Esophagus muscularis mucosa (tissue), 4 donors: ENCODE data around the gene PPP1R12A. TPM values are rescaled to one million over a fixed set of nuclear protein-coding genes. Genes with fewer than 3 reads are reported as not detected.

Experiments
- DNase-seq: peaks from one replicate; pipeline ENCODE4 v3.0.0-alpha.2; 2017; ENCODE audit errors: extremely low spot score
- H3K27ac ChIP-seq, 4 donors: fragments of 200-600 bp; sonication (generic); replicated peaks in 1 of 4; 1 replicate in 3 of 4; 2 replicates in 1 of 4; pipeline ENCODE4 v1.5.1; 2016 to 2019; ENCODE audit warnings: mild to moderate bottlenecking in 1 of 4
- H3K27me3 ChIP-seq, 4 donors: fragments of 200-600 bp; sonication (generic); one replicate each; pipeline versions ENCODE4 v1.5.1 to v1.6.0; 2016 to 2019
- H3K36me3 ChIP-seq, 4 donors: fragments of 200-600 bp; sonication (generic); one replicate each; pipeline ENCODE4 v1.5.1; 2016 to 2019
- H3K4me1 ChIP-seq, 4 donors: fragments of 200-600 bp; sonication (generic); one replicate each; pipeline ENCODE4 v1.5.1; 2016 to 2019
- H3K4me3 ChIP-seq, 4 donors: fragments of 200-600 bp; sonication (generic); 1 replicate in 2 of 4; 2 replicates in 2 of 4; pipeline ENCODE4 v1.5.1; 2016 to 2019; ENCODE audit warnings: mild to moderate bottlenecking in 4 of 4, moderate library complexity in 1 of 4
- H3K9me3 ChIP-seq, 4 donors: fragments of 200-600 bp; sonication (generic); 1 replicate in 3 of 4; 2 replicates in 1 of 4; pipeline ENCODE4 v1.5.1; 2016 to 2019
- CTCF ChIP-seq, 3 experiments: fragments of 200-600 bp in 2 of 3; fragments of 450-650 bp in 1 of 3; sonication (generic) in 2 of 3; IDR thresholded peaks; one replicate each; pipeline ENCODE4 v1.5.1; 2017 to 2019; ENCODE audit warnings: antibody characterized with exemption in 3 of 3, mild to moderate bottlenecking in 2 of 3, moderate library complexity in 1 of 3
- EP300 ChIP-seq: sonication (generic); formaldehyde crosslinking; IDR thresholded peaks from one replicate; pipeline ENCODE4 v1.6.1; 2017; ENCODE audit warnings: antibody characterized with exemption
- POLR2A ChIP-seq: fragments of 450-650 bp; IDR thresholded peaks from one replicate; pipeline ENCODE4 v1.6.1; 2017; ENCODE audit warnings: antibody characterized with exemption, moderate library complexity, mild to moderate bottlenecking, low read depth
- POLR2AphosphoS5 ChIP-seq, 2 donors: sonication (generic); formaldehyde crosslinking; IDR thresholded peaks; one replicate each; pipeline ENCODE4 v1.6.1; 2017; ENCODE audit warnings: antibody characterized with exemption in 2 of 2
- WGBS: methylation state at CpG from one replicate; pipeline ENCODE4 v1.1.5; 2018; 5-methylcytosine and 5-hydroxymethylcytosine counted together
- intact Hi-C: fragments of 100-400 bp; cut with DNase I; formaldehyde crosslinking; loops from one replicate; pipeline ENCODE4 v1.15.1; 2023
- small RNA-seq, 3 donors: library from RNA; depleted of rRNA; stranded (forward); fragments of <200 nt; gene quantifications; one replicate each; pipeline ENCODE3, GENCODE V24; 2016
- total RNA-seq, 4 donors: library from RNA; depleted of rRNA; stranded (reverse); fragments of >200 nt; gene quantifications; one replicate each; pipeline versions ENCODE4 v1.1.0 to v1.2.1, GENCODE V29; 2016

Gene PPP1R12A
- total RNA-seq, 4 donors from 2014 or later: 441 to 691 (median 542) TPM

- intact Hi-C loops: no loop called here
- no peak overlapping the region for H3K27ac ChIP-seq
- H3K4me1 ChIP-seq: no peaks in the 10 kb centered on the region
- no peak overlapping the region for H3K4me3 ChIP-seq
- no peak for DNase-seq
- H3K27me3 ChIP-seq: no peaks in the 10 kb centered on the region
- no peaks in the 10 kb centered on the region for H3K9me3 ChIP-seq
- TF ChIP-seq CTCF (IDR thresholded peaks at IDR 0.05): no peak
- no peak for TF ChIP-seq POLR2AphosphoS5 (IDR thresholded peaks at IDR 0.05)
- TF ChIP-seq EP300: no peak
- TF ChIP-seq POLR2A: no peak
- no peaks in the 10 kb centered on the region for H3K36me3 ChIP-seq
Observed at GRCh38 chr12:79732638-79733037, 202.3 kb downstream of the PPP1R12A start.

GRCh38 chr12:79725987-79726386 lies 208.9 kb downstream of the PPP1R12A start:
- 38% methylated on average over 1 of the region's 1 CpG for WGBS
- no peak overlapping the region for H3K4me3 ChIP-seq
- intact Hi-C loops: no loop called here
- no peaks in the 10 kb centered on the region for H3K27me3 ChIP-seq
- TF ChIP-seq POLR2A (no peak), POLR2AphosphoS5 (IDR thresholded peaks at IDR 0.05) (no peak), CTCF (IDR thresholded peaks at IDR 0.05) (no peak), EP300 (no peak)
- no peaks in the 10 kb centered on the region for H3K9me3 ChIP-seq
- no peaks in the 10 kb centered on the region for H3K36me3 ChIP-seq
- no peak overlapping the region for H3K27ac ChIP-seq
- DNase-seq: no peak
- no peaks in the 10 kb centered on the region for H3K4me1 ChIP-seq

Small RNA genes lying within 50 kb of the gene (small RNA-seq; reads per million reads assigned to genes)
- 0 reads per million in 3 donors for gene RNA5SP363

Other genes starting within 250 kb of the PPP1R12A start
- 100 to 1,000 TPM in 2 of 4 donors, 10 to 100 TPM in 2; 63.1 to 127 (median 97.9) TPM for gene PAWR, start 244.1 kb downstream of the PPP1R12A start, total RNA-seq
- gene OTOGL, start 164.4 kb upstream of the PPP1R12A start, total RNA-seq: 1 to 10 TPM in 3 of 4 donors, under 1 TPM in 1; 0.83 to 2.0 (median 1.6) TPM